Urinary bladder (tissue), 4 donors: ENCODE data around the gene RBM19. TPM values are rescaled to one million over a fixed set of nuclear protein-coding genes. Genes with fewer than 3 reads are reported as not detected.

ENCODE experiments used
- DNase-seq: peaks from one replicate; pipeline ENCODE4 v3.0.0-alpha.2; 2015; ENCODE audit errors: extremely low spot score
- H3K27ac ChIP-seq: one replicate; pipeline ENCODE4 v1.5.1; 2013; ENCODE audit warnings: low read depth, mild to moderate bottlenecking, moderate library complexity
- H3K36me3 ChIP-seq: one replicate; pipeline ENCODE4 v1.6.1; 2013; ENCODE audit warnings: mild to moderate bottlenecking, moderate library complexity; ENCODE audit not compliant: insufficient read depth
- H3K4me1 ChIP-seq: one replicate; pipeline ENCODE4 v1.6.1; 2013; ENCODE audit warnings: mild to moderate bottlenecking, moderate library complexity; ENCODE audit not compliant: insufficient read depth
- H3K4me3 ChIP-seq: one replicate; pipeline ENCODE4 v1.5.1; 2013; ENCODE audit warnings: low read depth, low read length
- WGBS: extraction: QIAGEN DNeasy Blood & Tissue Kit; methylation state at CpG from one replicate; pipeline ENCODE4 v1.1.7; 2013; 5-methylcytosine and 5-hydroxymethylcytosine counted together
- polyA plus RNA-seq: library from polyadenylated mRNA; stranded (reverse); fragments of 200-250 nt; gene quantifications from one replicate; pipeline ENCODE4 v1.2.3, GENCODE V29; 2013
- total RNA-seq: library from RNA; depleted of rRNA; stranded (reverse); fragments of >200 nt; gene quantifications from one replicate; pipeline ENCODE4 v1.2.3, GENCODE V29; 2014
- donor health status: healthy with polysubstance abuse.
- donor health status: healthy.

Gene RBM19
- total and polyA plus RNA-seq, 2 donors, result 15.4 to 16.3 TPM

GRCh38 chr12:113980537-113981337 lies 14.6 kb upstream of the RBM19 start:
- no peak overlapping the region for H3K27ac ChIP-seq
- H3K4me1 ChIP-seq, result no peaks in the 10 kb centered on the region
- WGBS, result 14% methylated on average over 12 of the region's 12 CpGs
- no peaks in the 10 kb centered on the region for H3K36me3 ChIP-seq
- no peak overlapping the region for H3K4me3 ChIP-seq
- DNase-seq, result no peak

GRCh38 chr12:113980054-113980453 lies 13.9 kb upstream of the RBM19 start:
- no peak for DNase-seq
- Histone ChIP-seq H3K4me3 (no peak overlapping the region), H3K4me1 (no peaks in the 10 kb centered on the region), H3K36me3 (no peaks in the 10 kb centered on the region), H3K27ac (no peak overlapping the region)
- 60% methylated on average over 2 of the region's 2 CpGs for WGBS

GRCh38 chr12:113978080-113978479 lies 12.0 kb upstream of the RBM19 start:
- no peak for DNase-seq
- no peak overlapping the region for H3K4me3 ChIP-seq
- H3K4me1 ChIP-seq, result no peaks in the 10 kb centered on the region
- 40% methylated on average over 1 of the region's 1 CpG for WGBS
- H3K27ac ChIP-seq, result no peak overlapping the region
- H3K36me3 ChIP-seq, result no peaks in the 10 kb centered on the region

- H3K4me3 ChIP-seq, result no peak overlapping the region
- WGBS, result 71% methylated on average over 3 of the region's 3 CpGs
Measured at GRCh38 chr12:113974006-113974405, 7.9 kb upstream of the RBM19 start.

GRCh38 chr12:113973109-113973904 lies 7.2 kb upstream of the RBM19 start:
- Histone ChIP-seq H3K27ac (no peak overlapping the region), H3K4me3 (no peak overlapping the region), H3K36me3 (no peaks in the 10 kb centered on the region), H3K4me1 (no peaks in the 10 kb centered on the region)
- no peak for DNase-seq
- WGBS, result 65% methylated on average over 10 of the region's 10 CpGs

More at GRCh38 chr12:113974006-113974405, 7.9 kb upstream of the RBM19 start:
- Histone ChIP-seq H3K36me3 (no peaks in the 10 kb centered on the region), H3K4me1 (no peaks in the 10 kb centered on the region), H3K27ac (no peak overlapping the region)
- no peak for DNase-seq

GRCh38 chr12:113971392-113971791 lies 5.3 kb upstream of the RBM19 start:
- no peak for DNase-seq
- H3K36me3 ChIP-seq, result no peaks in the 10 kb centered on the region
- H3K4me1 ChIP-seq, result peaks cover 1% of the 10 kb centered on the region
- 85% methylated on average over 4 of the region's 4 CpGs for WGBS
- no peak overlapping the region for H3K27ac ChIP-seq
- H3K4me3 ChIP-seq, result no peak overlapping the region

- H3K36me3 ChIP-seq, result no peaks in the 10 kb centered on the region
- WGBS, result 78% methylated on average over 5 of the region's 5 CpGs
- peaks cover 1% of the 10 kb centered on the region for H3K4me1 ChIP-seq
- H3K27ac ChIP-seq, result no peak overlapping the region
- H3K4me3 ChIP-seq, result no peak overlapping the region
- DNase-seq, result no peak
Measured at GRCh38 chr12:113970211-113970610, 4.1 kb upstream of the RBM19 start.

- 93% methylated on average over 4 of the region's 4 CpGs for WGBS
- Histone ChIP-seq H3K36me3 (no peaks in the 10 kb centered on the region), H3K27ac (no peak overlapping the region), H3K4me1 (peaks cover 1% of the 10 kb centered on the region), H3K4me3 (no peak overlapping the region)
- no peak for DNase-seq
Measured at GRCh38 chr12:113967368-113967767, 1.2 kb upstream of the RBM19 start.

GRCh38 chr12:113962733-113963132 lies 3.4 kb downstream of the RBM19 start:
- no peak for DNase-seq
- peaks cover 2% of the 10 kb centered on the region for H3K36me3 ChIP-seq
- 98% methylated on average over 1 of the region's 1 CpG for WGBS

GRCh38 chr12:113961921-113962710 lies 4.0 kb downstream of the RBM19 start:
- H3K4me3 ChIP-seq, result no peak overlapping the region
- H3K36me3 ChIP-seq, result peaks cover 2% of the 10 kb centered on the region
- no peak overlapping the region for H3K27ac ChIP-seq
- 87% methylated on average over 16 of the region's 16 CpGs for WGBS
- peaks cover 1% of the 10 kb centered on the region for H3K4me1 ChIP-seq
- no peak for DNase-seq

More at GRCh38 chr12:113962733-113963132, 3.4 kb downstream of the RBM19 start:
- H3K4me1 ChIP-seq, result peaks cover 1% of the 10 kb centered on the region
- H3K4me3 ChIP-seq, result no peak overlapping the region
- no peak overlapping the region for H3K27ac ChIP-seq

- H3K4me3 ChIP-seq, result no peak overlapping the region
- peaks cover 8% of the 10 kb centered on the region for H3K36me3 ChIP-seq
- no peak overlapping the region for H3K27ac ChIP-seq
- WGBS, result 95% methylated on average over 6 of the region's 6 CpGs
- DNase-seq, result no peak
- no peaks in the 10 kb centered on the region for H3K4me1 ChIP-seq
Measured at GRCh38 chr12:113960030-113960429, 6.1 kb downstream of the RBM19 start.

- WGBS, result 96% methylated on average over 14 of the region's 14 CpGs
- H3K27ac ChIP-seq, result no peak overlapping the region
- no peaks in the 10 kb centered on the region for H3K4me1 ChIP-seq
- no peak overlapping the region for H3K4me3 ChIP-seq
- H3K36me3 ChIP-seq, result peaks cover 11% of the 10 kb centered on the region
- no peak for DNase-seq
Measured at GRCh38 chr12:113959096-113959495, 7.0 kb downstream of the RBM19 start.

- Histone ChIP-seq H3K4me1 (no peaks in the 10 kb centered on the region), H3K36me3 (peaks cover 11% of the 10 kb centered on the region), H3K4me3 (no peak overlapping the region), H3K27ac (no peak overlapping the region)
- DNase-seq, result no peak
- WGBS, result 85% methylated on average over 5 of the region's 5 CpGs
Measured at GRCh38 chr12:113958108-113958507, 8.0 kb downstream of the RBM19 start.
